NCI-H524 (cell line): Measurements from ENCODE around the gene DHRS12.
"Not testable (repeated sequence)": the region's sequence is repeated elsewhere in the genome, so short reads cannot be mapped to it uniquely, and the experiment has no call there.

Source experiments
- DNase-seq, 2 experiments: peaks; one replicate each; lab custom pipeline; 2025; lab: John Stamatoyannopoulos, UW

The DHRS12 gene

DNA sequence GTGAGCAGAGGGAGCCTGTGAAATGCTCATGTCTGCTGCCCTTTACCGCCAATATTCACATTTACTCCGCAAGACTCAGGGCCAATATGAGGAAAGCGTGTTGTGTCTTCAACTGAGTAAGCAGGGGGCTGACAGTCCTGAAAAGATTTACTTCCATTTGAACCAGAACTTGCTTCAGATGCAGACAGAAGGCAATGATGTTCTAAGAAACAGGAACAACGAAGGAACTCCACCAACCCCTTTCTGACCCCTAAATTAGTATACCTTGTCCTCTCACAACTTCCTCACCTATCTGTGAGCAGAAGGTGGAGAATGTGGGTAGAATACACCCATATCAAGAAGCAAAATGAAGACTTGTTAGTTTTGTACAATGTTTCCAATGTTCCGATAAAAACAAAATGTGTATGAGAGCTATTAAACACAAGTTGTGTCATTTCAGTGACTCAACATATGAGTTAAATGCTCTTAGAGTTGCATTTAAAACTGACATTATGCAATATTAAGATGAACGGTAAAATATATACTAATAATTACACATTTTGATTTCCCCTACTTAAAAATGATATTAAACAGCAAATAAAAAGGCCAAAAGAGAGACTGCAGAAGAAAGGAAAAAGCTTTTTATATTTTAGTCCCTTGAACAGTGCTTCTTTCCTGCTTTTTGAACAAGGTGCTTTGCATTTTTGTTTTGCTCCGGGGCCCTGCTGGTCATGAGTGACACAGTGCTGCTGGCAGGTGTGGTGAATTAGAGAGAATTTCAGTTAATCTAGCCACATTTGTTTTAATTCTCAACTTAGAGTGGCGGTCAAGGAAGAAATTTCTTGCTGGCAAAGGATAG, 25.0 kb upstream of the DHRS12 start:
- DNase-seq, result no peak

DNA sequence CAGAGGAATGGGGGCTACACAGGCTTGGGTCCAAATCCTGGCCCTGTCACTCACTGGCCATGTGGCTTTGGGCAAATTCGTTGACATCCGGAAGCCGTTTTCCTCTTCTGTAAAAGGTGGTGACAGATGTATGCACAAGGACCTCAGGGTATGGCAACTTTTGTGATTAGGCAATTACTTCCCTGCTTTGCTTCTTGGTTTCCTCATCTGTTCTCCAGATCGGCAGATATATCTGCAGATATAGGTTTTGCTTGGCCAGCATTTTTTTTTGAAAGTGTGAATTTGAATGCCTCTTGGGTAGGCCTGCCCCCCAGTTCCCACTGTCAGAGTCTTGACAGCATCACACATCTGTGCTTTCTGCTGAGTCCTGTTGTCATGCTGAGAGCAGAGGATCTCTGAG, 23.3 kb upstream of the DHRS12 start:
- DNase-seq, result peak in 1 of 2 experiments; percentile 40

DNA sequence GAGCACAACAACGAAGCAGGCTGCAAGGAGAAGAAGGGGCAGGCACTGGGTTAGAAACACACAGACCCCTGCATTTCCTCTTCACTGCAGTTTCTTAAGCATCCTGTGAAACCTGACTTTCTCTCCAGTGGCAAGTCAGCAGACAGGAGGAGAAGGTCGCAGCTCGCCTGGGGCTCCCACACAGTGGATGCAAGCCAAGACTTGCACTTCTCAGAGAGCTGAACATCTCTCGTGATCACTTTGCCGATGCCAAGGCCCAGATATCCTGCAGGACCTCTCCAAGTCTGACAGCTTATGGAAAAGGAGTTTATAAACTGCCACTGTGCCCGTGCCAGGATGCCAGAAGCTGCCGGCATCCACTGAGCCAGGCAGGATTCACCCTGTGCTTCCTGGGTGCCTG, 22.6 kb upstream of the DHRS12 start:
- DNase-seq, result peak in 1 of 2 experiments; percentile 35

DNA sequence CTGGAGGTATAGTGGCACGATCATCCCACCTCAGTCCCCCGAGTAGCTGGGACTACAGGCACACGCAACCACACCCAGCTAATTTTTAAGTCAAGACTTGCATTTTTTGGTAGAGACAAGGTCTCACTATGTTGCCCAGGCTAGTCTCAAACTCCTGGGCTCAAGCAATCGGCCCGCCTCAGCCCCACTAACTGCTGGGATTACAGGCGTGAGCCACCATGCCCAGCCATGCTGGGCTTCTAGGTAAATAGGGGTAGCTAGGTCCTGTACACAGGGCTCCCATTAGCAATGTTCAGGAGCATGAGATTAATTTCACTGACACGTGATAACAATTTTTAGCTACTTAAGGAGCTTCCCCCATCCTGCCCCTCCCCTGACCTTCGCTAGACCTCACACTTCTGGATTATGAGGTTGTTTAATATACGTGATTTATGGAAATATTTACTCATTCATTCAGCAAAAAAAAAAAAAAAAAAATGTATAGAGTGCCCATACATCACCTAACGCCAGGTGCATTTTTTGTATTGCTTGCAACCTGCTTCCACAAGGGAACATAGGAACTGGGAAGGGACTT, 21.8 kb upstream of the DHRS12 start:
- DNase-seq, result peak in 1 of 2 experiments; percentile 39

DNA sequence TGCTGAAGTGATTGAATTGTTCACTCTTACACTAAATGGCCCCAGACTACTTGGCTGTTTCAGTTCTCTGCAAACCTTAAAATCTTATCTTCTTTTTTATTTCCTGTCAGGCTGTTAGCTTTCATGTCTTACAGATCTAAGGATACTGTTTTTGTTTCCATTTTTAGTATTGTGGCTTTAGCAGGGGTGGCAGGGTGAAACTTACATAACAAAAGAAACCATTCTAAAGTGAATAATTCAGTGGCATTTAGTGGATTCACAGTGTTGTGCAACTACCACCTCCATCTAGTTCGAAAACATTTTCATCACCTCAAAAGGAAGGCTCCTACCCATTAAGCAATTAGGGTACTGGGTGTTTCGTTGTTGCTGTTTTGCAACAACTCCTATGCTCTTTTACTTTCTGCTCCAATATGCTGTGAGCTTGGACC, 21.2 kb upstream of the DHRS12 start:
- DNase-seq, result no peak

DNA sequence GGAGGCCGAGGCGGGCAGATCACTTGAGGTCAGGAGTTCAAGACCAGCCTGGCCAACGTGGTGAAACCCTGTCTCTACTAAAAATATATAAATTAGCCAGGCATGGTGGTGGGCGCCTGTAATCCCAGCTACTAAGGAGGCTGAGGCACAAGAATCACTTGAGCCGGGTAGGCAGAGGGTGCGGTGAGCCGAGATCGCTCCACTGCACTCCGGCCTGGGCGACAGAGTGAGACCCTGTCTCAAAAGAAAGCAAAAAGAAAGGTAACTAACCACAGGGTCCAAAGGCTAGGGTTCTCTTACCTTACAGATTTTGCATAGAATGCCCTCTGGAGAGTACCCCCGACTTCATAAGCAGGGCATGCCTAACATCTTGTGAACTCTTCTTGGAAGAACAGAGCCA, 20.7 kb upstream of the DHRS12 start:
- DNase-seq, result not testable (repeated sequence)

DNA sequence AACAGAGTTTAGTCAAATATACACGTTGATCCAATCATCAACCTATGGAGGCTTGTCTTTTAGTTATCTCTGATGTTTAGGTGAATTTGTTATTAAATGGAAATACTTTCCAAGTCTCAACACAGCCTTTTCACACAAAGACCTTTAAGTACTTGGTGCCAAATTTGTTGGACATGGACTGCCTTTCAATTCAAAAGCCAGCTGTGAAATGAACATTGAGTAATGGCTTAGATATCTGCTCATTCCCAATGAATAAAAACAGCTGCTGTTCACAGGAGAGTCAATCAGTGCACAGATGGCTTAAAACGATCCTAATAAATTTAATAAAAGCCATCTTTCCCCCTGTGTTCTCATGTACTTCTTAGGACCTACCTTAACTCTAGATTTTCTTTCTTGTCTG, 19.9 kb upstream of the DHRS12 start:
- peak; percentile 61 to 84 for DNase-seq

DNA sequence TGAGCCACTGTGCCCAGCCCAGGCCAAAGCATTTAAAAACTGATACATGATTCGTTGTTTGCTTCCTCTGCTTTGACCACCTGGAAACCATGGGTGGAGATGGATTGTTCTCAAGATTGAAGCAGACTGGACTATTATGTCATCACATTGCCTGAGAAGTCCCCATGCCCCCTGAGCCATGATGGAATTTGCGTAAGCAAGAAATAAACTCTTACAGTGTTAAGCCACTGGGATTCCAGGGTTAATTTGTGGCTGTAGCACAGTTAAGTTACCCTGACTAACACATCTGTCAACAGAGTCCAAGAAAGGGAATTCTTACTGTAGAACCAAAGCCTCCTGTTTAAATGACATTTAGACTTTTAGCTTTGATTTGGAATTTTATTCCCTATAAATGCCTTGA, 19.4 kb upstream of the DHRS12 start:
- DNase-seq, result no peak

DNA sequence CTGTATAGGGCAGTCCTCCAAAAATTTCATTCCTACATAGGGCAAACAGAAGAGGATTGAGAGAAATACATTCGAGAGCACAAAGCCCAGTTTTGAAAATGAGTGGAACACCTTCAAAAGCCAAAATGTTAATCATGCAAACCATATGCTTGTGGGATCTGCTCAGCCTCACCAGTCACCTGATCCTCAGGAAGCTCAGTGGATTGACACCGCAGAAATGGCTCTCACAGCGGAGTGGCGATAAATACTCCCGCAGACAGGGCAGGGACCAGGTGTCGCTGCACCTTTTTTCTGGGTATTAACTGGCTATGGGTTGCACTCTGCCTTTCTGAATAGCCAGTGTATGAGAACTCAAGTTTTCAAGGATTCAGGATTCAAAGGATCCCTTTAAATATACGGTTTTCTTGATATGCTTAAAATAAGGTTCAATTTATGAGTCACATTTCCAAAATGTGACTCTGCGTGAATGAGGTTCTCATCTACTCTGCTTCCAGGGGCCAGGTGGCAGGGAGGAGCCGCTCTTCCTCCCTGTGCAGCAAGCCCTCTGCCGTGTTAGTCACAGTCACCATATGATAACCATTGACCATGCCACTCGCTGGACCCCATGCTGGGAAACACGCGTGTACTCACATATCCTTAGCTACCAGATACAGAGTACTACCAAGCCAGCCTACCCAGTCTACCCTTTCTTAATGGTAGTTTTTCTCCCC, 18.3 kb upstream of the DHRS12 start:
- peak; percentile 86 to 90 for DNase-seq

DNA sequence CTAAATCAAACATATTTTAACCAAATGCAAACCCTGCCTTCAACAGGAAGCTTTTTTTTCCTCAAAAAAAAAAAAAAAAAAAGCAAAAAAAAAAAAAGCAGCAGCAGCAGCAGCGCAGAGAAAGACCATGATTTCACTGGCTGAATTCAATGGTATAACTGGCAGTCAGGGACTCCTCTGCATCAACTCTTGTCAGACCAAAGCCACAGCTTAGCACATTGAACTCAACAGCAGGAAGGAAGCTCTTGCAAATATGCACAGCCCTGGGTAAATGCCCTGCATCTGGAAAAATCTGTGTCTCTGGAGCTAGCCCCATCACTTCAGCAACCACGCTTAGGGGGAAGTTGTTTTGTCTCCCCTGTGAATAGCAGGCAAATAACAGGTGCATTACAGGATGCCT, 17.6 kb upstream of the DHRS12 start:
- DNase-seq, result peak in 1 of 2 experiments; percentile 54

DNA sequence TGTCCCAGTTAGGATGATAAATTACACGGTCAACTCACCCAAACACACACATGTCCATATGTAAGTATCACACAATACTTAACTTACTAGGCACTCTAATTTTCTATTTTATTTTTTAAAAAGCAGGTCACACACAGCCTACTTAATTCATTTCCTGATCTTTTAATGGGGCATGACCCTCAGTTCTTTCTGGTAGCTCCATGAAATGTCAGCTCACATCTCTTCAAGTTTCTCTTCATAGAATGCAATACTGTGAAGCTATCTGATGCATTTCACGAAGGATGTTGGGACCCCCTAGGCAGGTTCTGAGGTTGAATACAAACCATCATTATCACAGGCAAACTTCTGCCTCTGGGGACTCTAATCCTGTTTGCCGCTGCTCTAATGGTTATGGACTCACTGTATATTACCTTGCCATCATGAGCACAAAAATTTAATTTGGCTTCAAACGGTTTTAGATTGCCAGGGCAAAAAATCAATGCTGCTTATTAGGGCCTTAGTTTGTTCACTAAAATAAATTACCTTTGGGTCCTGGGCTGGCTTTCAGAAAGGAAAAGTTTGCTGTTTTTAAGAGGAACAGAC, 16.1 kb upstream of the DHRS12 start:
- no peak for DNase-seq

DNA sequence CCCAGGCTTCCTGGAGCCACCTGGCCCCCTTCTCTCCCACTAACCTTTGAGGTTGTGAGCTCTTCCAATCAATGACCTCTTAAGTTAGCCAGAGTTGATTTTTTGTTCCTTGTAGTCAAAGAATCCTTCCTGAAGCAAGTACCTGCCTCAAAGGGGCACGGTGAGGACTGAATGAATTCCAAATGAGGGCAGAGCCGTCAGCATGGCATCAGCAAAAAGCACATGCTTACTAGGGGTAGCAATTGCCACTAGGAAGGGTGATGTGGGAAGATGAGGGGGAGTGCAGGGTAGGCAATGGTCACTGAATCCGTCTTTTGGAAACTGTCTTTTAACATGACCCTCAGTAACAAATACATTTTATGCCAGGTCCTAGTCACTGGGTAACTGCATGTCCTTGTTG, 15.6 kb upstream of the DHRS12 start:
- DNase-seq, result no peak

DNA sequence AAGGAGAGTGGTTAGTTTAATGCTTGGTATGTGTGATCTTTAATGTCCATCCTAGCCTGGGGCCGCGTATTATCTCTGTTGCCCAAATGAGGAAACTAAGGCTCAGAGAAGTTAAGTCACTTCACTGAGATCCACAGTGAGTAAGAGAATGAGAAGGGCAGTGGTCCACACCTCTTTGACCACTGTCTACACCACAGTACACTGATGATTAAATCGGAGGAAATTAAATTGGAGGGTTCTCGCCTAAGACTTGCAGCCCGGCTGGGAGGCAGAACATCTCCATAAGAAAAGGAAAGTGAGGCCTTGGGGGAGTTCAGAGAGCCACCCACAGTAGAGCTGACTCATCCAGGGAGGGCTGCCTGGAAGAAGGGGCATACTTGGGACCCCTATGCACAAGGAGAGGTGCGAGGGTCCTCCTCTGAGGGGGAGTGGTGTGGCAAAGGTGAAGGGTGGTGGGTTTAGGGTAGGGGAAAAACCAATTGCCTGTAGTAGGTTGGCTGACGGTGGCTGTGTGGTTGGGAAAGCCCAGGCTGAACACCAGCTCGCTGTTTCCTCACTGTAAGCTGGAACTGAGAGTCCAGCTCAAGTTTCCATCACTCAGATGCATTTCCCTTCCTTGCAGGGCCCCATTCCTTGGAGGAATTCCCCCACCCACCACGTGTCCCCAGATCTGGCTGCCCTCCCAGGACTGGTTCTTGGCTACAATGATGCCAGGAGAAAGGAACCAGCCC, 15.0 kb upstream of the DHRS12 start:
- no peak for DNase-seq

DNA sequence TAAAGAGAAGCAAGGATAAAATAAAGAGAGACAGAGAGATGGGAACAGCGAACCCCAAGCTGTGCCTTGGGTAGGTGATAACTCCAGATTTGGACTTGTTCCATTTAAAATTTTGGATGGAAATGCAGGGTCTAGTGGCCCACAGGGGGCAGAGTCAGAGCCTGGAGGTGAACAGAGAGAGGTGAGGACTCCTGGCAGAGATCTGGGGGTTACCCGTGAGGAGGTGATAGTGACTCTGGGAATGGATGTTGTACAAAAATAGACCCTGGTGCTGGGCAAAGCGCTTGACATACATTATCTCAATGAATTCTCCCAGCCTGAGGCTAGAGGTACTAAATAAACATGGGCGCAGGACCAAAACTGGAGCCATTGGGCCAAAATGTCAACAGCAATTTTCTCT, 14.3 kb upstream of the DHRS12 start:
- no peak for DNase-seq

DNA sequence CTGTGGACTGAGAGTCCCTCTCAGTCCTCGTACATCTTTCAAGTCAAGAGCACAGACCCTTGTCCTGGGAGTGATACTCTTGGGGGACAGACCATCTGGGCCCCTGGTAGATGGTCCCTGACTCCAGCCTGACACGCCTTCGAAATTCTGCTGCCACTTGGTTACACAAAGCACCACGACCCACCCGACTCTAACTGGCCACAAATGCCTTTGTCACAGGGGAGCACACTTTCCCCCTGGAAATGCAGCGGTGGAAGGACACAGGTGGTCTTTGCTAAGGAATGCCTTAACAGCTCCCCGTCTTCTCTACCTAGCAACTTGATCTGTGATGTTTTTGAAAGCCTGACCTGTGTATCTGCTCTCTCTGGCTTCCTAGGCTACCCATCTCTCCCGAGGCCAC, 13.8 kb upstream of the DHRS12 start:
- no peak for DNase-seq

DNA sequence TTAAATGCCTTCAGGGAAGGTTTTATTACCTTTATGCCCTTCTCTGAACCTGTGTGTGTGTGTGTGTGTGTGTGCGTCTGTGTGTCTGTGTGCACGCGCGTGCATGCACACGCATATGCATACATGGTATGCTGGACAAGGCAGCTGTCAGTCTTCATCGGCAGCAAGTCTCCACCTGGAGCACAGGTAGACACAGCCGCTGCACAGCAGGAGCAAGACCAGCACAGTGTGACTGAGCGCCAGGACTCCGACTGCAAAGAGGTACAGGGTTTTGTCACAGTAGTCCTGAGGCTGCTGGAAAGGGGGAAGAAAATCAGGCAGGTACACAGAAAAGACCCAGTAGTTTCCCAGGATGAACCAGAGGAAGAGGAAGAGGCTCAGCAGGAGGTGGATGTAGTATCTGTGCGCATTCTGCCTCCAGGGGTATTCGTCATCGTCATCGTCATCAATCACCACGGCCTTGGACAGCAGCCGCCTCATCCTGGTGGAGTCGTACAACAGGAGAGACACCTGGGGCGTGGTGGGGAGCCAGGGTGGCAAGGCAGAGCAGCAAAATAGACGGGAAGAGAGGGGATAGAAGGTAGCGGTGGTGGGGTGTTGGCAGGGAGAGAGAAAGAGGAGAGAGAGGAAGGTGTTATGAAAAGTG, 12.8 kb upstream of the DHRS12 start:
- DNase-seq, result no peak

DNA sequence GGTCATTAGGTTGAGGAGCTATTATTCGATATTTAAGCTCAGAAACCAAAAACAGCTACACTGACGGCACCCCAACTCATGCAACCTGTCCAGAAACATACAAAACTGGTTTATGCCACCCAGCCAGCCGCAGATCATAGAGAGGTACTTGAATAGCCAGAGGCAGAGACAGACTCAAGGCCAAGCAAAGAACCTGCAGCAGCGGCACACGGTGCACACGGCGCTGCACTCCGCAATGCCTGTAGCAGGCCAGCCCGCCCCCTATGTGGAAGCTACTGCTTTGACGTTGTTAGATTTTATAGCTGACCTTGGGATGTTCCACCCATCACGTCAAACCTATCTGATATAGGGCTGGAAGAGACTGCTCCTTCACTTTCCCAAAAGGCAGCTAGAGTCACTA, 11.9 kb upstream of the DHRS12 start:
- no peak for DNase-seq

DNA sequence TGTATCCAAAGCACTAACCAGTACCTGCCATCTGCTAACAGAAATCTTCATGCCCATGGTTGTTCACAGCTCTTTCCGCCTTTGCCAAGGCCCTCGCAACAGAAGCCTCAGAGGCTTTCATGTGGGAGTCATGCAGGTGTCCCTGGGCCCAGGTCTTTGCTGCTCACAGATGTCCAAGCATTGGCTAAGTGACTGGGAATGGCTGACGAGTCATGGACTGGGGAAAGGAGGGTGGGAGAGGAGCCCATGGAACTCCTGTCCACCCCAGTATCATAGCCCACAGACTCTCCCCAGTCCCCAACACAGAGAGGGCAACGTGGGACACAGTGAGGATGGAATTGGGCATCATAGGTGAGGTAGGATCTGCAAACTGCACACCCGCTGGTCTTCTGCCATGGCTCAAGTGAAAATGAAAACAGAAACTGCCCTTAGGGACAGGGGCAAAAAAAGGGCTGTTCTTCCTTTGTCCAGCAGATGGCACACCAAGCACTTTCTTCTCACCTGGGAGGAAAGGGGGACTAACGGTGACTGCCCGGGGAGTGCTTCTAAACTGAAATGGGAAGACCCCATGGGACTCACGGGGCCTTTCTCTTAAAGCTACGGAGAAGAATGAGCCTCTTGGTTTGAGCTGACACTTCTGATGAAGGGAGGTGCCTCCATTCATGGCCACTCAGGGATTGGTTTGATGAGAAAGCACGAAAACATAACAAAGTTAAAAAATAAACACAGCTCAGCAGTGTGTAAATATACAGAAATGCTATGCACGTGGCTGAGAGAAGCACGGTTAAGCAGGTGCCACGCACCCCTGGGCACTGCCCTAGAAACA, 11.1 kb upstream of the DHRS12 start:
- peak; percentile 60 to 79 for DNase-seq

DNA sequence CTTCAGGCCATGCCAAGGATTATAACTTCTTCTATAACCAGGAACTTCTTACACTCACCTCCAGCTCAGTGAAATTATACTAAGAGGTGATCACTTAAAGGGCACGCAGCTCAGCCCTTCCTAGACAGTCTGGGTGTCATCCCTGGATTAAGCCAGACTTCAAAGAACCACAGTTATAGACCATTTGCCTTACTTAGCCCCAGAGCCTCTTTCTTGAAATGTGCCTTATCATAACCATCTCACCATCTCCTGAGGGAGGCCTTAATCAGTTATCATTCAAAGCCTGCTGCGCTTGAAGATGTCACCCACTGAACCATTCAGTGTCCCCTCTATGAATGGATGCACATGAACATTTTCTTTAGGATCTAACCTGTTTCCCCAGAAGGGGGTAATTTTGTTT, 10.1 kb upstream of the DHRS12 start:
- no peak for DNase-seq

DNA sequence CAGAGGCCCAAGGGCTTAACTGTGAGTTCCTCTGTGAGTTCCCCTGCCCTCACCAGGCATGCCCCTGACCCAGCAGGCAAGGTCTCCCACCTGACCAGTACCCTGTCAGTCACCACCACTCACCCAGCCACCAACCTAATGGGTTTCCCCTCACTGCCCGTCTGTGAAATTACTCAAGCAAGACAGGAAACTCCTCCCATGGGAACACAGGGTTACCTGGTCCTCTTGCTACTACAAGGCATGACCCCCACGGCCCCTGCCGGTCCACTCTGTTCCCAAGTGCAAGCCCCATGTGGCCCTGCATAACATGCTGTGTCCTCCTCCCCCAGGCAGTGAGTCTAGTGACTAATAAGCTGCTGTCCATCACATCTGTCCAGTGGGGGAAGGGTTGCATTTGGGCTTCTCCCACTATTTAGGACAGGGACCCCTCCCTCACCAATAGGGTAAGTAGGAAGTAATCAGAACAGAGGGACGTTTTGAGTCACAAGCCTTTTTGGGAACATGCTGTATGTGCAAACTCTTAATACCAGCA, 8.0 kb upstream of the DHRS12 start:
- DNase-seq, result peak; percentile 47 to 72
